Suppressor macrophage treated with lipopolysaccharide for 4 hours (primary cell): ENCODE results near the gene UGT1A4.

Source experiments
- DNase-seq: peaks from one replicate; pipeline ENCODE4 v3.0.0-alpha.2; 2020

The UGT1A4 gene

DNA sequence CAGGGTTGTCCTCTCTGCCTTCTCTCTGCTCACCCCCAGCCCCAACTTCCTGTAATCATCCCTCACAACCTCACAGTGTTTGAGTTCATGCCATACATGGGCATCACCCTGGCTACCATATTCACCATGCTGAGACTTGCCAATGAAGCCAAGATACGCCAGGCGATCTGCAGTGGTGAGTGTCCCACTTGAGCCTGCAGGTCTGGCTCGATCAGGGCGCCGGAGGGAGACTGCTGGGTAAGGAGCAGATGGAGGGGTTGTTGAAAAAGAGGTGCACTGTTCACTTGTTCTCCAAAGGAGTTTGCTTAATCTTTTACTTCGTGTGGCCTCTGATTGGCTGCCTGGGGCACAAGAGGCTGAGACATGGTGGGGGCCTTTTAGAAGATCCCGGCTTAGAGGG is 74.2 kb downstream of the UGT1A4 start:
- DNase-seq, result no peak

- DNase-seq, result no peak
Measured at GRCh38 chr2:233793465-233794127, 75.1 kb downstream of the UGT1A4 start.

- DNase-seq, result no peak
Measured at GRCh38 chr2:233794128-233794658, 75.7 kb downstream of the UGT1A4 start.

GRCh38 chr2:233795735-233796171 is 77.2 kb downstream of the UGT1A4 start:
- no peak for DNase-seq

DNA sequence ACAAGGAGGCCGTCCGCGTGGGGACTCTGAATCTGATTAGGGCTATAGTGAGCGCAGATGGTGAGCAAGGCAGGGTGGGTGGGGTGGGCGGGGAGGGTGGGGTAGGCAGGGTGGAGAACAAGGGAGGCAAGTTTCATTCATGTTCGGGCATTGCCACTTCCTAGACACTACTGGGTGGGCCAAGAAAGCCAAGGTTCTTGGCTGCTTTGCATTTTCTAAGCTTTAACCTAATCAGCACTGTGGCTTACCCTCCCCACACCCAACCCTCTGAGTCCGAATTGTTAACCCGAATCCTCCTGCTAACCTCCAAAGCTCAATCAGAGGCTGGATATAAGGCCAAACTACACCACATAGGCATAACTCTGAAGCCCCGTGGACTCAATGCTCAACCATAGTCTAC is 77.7 kb downstream of the UGT1A4 start:
- no peak for DNase-seq

DNA sequence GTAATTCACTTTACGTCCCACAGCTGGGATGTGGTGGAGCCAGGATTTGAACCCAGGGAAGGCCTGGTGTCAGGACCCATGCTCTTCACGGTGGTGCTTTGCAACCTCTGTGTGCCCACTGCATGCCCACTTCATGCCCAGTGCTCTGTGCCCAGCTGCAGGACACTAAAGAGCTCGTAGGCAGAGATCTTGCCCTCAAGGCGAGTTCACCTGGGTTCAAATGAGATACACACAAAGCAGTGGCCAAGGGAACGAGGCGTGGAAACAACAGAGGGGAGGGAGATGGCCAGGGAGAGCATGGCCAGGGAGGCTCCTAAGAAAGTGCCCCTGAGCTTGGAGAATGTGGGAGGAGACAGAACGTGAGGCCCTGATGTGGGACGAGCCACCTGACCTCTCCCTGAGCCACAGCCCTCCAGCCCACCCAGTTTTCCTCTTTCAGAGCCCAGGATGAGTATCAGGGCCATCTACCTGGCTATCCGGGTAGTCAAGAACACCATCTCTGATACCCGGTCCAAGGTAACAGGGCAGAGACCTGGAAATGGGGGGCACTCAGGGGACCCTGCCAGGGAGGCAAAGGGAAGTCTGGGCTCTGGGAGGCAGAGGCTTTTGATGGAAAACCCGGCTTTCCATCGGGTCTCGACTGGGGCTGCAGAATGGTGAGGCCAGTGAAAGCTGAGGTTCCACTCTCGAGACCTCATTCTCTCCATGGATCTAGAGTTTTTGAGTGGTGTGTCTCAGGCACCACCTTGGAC is 80.0 kb downstream of the UGT1A4 start:
- no peak for DNase-seq

DNA sequence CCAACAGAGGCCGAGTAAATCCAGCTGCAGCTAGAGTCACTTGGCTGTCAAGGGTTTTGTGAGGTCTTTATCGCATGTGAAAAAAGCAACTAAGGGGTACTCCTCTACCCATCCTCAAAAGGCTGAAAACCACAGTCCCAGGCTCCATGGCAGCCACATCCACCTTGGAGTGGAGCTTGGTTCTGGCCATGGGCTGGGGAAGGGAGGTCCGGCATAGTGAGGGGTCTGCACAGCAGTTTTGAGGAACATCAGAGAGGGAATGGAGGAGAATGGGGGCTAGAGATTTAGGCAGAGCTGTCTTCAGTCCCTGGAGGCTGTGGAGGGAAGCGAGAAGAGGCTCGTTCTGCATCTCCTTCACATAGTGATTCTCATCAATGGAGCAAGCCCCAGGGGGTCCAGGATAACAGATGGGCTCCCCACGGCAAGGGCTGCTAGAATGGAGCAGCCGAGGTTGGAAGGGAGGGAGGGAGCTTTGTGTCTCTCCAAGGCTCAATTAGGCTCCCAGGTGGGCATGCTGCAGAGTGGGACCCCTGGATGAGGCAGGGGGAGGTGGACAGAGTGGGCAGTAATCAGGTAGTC is 80.6 kb downstream of the UGT1A4 start:
- DNase-seq, result no peak

DNA sequence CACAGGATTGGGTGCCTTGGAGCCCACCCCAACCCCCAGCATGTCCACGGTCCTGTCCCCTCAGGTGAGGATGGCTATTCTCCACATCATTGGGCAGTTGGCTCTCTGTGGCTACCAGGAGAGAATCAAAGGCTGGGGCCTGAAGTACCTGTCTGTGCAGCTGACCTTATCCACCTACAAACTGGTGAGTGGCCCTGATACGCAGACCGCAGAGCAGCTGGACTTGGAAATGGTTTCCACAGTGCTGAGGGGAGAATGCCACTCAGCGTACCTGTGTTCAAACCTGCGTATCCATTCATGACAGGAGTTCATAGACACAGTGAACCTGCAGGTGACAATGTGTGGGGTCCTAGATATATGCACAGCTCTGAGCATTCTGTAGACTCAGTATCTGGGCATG is 81.2 kb downstream of the UGT1A4 start:
- no peak for DNase-seq

- no peak for DNase-seq
Measured at GRCh38 chr2:233800208-233800607, 81.7 kb downstream of the UGT1A4 start.

DNA sequence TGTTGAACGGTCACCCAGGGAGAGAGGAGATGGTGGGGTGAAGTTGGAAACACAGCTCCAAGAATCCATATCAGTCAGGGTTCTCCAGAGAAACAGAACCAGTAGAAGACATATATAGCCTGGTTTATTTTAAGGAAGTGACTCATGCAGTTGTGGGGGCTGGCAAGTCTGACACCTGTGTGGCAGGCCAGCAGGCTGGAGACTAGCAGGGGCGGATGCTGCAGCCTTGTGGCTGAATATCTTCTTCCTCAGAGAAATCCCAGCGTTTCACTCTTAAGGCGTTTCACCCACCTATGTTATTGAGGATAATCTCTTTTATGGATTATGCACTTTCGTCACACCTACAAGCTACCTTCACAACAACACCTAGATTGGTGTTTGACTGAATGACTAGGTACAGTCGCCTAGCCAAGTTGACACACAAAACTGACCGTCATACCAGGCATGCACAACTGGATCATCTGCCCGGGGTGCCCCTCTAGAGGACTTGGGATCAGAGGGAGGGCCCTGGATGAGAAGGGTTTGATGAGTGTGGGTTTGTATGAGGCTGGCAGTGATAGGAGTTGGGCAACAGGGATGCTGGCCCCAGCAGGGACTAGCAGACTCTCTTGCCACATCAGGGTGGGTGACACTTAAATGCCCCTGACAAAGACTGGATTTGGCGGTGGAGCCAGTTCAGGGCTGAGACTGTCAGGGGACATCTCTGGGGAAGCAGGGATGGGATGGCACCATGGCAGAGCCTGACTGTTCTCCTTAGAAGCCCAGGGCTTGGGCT is 83.0 kb downstream of the UGT1A4 start:
- DNase-seq, result no peak

DNA sequence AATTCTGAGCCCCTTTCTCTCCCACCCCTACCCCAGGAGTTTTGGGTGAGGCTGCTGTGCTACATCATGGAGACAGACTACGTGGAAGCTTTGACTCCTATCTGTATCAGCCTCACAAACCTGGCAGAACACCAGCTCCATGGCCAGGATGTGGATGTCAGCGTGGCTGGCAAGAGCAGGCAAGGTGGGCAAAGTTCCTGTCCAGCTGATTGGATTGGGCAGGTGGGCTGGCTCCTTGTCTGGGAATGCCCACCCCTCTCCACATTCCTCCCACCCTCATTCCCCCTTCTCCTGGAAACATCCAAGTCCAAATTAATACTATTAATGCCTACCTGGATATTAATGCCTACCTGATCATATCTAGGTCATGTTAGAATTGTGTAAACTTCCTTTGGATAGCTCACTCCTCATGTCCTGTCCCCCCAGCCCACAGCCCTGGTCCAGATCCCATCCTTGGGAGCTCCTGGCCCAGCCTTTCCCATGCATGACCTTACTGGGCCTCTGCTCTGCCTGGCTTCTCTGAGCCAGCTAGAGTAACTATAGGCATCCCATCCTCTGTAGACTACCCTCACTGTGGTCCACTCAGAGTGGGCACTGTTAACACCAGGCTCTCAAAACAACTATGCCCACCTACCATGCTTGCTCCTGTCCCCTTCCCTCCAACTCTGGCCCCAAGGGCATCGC is 83.7 kb downstream of the UGT1A4 start:
- DNase-seq, result no peak

- DNase-seq, result no peak
Measured at GRCh38 chr2:233803292-233803911, 84.9 kb downstream of the UGT1A4 start.

DNA sequence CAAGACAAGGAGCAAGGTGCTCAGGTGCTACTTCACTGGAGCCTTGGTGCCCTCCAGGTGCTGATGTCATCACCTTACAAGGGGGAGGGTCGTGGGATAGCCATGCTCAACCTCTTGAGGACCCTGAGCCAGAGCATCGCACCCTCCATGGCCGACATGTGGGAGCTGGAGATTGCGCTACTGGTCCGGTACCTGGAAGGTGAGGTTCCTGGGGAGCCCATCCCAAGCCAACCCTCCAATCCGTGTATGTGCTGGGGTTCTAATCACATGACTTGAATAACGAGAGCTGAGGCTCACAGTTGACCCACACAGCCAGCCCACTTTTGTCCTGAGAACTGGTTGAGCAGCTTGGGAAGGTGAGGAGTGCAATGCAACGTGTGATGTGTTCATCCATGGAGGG is 85.5 kb downstream of the UGT1A4 start:
- DNase-seq, result no peak

DNA sequence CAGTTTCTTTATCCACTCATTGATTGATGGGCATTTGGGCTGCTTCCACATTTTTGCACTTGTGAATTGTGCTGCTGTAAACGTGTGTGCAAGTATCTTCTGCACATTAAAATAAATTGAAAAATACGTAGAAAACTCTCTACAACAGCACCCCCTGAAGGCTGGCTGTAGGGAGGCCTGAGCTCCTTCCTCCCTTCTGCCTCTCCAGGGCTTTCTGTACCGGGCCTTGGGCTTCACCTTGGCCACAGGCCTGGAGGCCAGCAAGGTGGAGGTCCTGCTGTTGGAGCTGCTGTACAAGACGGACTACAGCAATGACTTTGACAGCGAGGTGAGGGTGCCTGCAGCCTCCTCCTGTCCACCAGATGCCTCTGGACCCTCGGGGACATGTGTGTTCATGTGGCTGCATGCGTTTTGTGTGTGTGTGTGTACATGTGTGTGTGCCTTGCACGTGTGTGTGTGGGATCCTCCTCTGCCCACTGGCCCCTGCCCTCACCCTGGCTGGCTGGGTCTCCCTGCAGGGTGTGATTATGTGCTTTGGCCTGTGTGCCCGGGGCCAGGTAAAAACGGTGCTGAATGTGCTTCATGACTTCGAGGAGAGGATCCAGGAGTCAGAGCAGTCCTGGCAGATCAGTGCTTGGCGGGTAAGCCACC is 88.8 kb downstream of the UGT1A4 start:
- no peak for DNase-seq

- DNase-seq, result no peak
Measured at GRCh38 chr2:233807966-233808935, 89.7 kb downstream of the UGT1A4 start.

DNA sequence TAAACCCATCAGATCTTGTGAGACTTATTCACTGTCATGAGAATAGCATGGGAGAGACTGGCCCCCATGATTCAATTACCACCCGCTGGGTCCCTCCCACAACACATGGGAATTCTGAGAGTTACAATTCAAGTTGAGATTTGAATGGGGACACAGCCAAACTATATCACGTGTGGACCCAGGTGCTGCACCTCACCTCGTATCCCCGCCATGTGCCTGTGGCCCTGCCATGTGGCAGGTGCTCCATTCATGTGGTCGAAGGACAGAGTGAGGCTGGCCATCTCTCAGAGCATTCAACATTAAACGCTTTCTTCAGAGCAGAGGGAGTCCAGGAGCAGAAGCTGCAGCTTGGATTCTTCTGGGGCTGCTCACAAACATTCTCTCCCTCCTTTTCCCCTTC is 91.8 kb downstream of the UGT1A4 start:
- DNase-seq, result no peak

- no peak for DNase-seq
Measured at GRCh38 chr2:233811087-233811486, 92.6 kb downstream of the UGT1A4 start.

DNA sequence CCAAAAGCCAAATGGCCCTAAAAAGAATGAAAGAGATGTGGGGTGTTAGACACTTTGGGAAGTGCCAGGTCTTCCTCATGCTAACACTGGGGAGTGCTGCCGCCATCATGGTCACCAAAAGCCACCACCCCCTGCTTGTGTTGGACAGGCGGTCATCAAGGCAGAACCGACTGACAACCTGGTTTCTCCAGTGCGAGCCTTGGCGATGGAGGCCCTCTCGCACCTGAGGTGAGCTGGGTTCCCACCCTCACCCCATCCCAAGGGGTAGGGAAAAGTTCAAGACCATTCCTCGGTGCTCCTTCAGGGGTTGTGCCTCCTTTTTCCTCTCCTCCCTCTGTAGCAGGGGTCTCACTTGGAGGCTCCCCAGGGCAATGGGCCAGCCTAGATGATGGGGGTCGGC is 93.2 kb downstream of the UGT1A4 start:
- no peak for DNase-seq

- no peak for DNase-seq
Measured at GRCh38 chr2:233813236-233814055, 94.9 kb downstream of the UGT1A4 start.
